ENCODE results near the gene FASN.
A peak's percentile ranks its signal among the peaks of the same experiment; 100 is the strongest.

FASN gene

DNA sequence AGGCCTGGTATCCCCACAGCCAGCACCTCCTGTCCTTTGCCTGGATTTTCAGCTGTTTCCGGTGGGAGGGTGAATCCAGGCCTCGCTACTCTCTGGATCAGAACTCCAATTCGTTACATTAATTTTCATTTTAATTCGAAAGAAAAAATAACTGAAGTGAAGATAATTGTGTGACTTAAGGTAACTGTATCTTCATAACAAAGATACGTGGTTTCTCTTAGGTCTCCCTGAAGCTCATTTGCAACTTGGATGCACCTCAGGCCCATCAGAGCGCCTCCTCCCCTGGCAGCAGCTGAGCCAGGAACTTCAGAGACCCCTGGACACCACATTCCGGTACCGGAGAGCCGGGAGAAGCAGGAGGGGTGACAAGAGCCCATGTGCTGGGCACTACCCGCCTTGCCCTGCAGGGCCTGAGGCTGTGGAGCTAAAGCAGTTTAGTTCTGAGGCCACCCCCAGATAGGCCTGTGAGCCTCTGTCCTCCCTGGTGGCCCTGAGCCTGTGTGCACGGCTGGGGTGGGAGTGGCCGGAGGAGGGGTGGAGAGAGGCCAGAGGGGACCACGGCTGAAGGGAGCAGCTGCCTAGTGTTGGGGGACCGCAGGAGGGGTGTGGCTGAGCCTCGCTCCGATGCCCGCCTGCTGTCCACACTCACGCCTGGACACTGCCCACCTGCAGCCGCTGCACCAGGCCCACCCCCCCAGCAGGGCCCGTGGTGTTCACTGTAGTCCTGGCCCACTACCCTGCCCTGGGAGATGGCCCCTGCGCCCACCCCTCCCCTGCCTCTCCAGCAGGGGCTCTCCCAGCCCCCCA is 21.0 kb downstream of the FASN start:
- DNase-seq (ENCODE audit: low read depth) = no peak
- no peak overlapping the region for H3K4me3 ChIP-seq (ENCODE audit: low read length)
- TF ChIP-seq, protein P1, sequence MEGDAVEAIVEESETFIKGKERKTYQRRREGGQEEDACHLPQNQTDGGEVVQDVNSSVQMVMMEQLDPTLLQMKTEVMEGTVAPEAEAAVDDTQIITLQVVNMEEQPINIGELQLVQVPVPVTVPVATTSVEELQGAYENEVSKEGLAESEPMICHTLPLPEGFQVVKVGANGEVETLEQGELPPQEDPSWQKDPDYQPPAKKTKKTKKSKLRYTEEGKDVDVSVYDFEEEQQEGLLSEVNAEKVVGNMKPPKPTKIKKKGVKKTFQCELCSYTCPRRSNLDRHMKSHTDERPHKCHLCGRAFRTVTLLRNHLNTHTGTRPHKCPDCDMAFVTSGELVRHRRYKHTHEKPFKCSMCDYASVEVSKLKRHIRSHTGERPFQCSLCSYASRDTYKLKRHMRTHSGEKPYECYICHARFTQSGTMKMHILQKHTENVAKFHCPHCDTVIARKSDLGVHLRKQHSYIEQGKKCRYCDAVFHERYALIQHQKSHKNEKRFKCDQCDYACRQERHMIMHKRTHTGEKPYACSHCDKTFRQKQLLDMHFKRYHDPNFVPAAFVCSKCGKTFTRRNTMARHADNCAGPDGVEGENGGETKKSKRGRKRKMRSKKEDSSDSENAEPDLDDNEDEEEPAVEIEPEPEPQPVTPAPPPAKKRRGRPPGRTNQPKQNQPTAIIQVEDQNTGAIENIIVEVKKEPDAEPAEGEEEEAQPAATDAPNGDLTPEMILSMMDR (IDR thresholded peaks at IDR 0.05; ENCODE audit: insufficient read depth, low read depth, low read length, missing control alignments) = no peak

DNA sequence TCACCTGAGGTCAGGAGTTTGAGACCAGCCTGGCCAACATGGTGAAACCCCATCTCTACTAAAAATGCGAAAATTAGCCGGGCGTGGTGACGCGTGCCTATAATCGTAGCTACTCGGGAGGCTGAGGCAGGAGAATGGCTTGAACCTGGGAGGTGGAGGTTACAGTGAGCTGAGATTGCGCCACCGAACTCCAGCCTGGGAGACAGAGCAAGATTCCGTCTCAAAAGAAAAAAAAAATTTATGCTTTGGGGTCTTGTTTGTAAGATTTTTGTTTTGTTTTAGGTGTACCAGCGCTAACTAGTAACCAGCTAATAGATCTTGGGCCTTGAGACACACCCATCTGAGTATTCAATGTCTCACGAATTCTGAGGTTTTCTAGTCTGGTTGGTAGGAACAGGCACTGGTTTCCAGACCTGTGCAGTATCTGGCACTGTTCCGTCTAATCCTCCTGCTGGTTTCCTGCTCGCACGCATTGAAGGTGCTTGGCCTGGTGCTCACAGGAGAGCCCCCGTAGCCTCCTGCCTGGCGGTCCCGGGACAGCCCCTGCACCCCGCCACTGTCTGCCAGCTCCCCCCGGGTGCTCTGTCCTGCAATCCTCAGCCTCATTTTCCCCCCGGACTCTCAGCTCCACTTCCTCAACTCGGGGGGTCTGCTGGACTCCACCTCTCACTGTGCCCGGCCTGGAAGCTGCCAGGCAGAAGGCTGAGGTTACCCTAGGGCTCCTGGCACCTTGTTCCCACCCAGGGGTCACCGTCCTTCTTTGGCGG is 21.8 kb downstream of the FASN start:
- no peak overlapping the region for H3K4me3 ChIP-seq (ENCODE audit: low read length)
- TF ChIP-seq, protein P1 (IDR thresholded peaks at IDR 0.05; ENCODE audit: insufficient read depth, low read depth, low read length, missing control alignments) = no peak
- peak; percentile 55 for DNase-seq (ENCODE audit: low read depth)

DNA sequence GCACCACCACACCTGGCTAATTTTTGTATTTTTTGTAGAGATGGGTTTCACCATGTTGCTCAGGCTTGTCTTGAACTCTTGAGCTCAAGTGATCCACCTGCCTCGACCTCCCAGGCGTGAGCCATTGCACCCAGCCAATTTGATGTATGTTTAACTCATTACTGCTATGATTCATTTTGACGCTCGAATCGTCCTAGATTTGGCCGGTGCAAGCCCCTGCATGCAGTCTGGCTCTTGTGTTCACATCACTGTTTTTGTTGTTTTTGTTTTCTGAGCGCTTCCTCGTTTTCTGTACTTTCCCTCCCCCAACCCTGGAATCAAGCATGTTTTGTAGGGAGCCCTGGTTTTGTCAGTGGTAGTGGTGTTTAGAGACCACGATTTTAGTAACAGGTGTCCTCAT is 24.6 kb downstream of the FASN start:
- H3K4me3 ChIP-seq (ENCODE audit: low read length) = no peak overlapping the region
- peak; percentile 82 for DNase-seq (ENCODE audit: low read depth)
- TF ChIP-seq, protein P1 (IDR thresholded peaks at IDR 0.05; ENCODE audit: insufficient read depth, low read depth, low read length, missing control alignments) = no peak

DNA sequence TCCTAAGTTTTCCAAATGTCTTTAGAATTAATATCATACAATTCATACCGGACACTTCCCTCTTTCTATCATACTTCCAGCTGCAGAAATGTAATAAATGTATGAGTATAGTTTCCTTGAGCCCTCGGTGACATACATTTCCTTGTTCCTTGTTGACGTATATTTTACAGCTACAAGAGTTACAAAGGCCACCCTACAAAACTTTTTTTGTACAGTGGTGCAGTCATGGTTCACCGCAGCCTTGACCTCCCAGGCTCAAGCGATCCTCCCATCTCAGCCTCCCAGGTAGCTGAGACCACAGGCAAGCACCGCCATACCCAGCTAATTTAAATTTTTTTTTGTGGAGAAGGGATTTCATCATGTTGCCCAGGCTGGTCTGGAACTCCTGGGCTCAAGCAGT is 25.2 kb downstream of the FASN start:
- no peak for DNase-seq (ENCODE audit: low read depth)

DNA sequence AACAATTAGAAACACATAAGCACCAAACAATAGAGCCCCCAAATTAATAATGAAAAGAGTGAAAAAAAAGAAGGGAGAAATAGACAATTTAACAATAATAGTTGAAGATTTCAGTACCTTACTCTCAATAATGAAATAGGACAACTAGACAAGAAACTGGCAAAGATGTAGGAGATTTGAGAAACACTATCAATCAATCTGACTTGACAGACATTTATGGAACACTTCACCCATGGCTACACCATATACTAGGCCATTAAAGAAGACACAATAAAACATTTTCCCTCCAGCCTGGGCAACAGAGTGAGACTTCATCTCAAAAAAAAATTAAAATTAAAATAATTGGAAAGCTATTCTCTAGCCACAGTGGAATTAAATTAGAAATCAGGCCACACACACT is 27.4 kb downstream of the FASN start:
- TF ChIP-seq, protein P1 (IDR thresholded peaks at IDR 0.05; ENCODE audit: insufficient read depth, low read depth, low read length, missing control alignments) = no peak

More for the DNA sequence above, 25.2 kb downstream of the FASN start:
- TF ChIP-seq, protein P1 (IDR thresholded peaks at IDR 0.05; ENCODE audit: insufficient read depth, low read depth, low read length, missing control alignments) = no peak
- H3K4me3 ChIP-seq (ENCODE audit: low read length) = no peak overlapping the region

DNA sequence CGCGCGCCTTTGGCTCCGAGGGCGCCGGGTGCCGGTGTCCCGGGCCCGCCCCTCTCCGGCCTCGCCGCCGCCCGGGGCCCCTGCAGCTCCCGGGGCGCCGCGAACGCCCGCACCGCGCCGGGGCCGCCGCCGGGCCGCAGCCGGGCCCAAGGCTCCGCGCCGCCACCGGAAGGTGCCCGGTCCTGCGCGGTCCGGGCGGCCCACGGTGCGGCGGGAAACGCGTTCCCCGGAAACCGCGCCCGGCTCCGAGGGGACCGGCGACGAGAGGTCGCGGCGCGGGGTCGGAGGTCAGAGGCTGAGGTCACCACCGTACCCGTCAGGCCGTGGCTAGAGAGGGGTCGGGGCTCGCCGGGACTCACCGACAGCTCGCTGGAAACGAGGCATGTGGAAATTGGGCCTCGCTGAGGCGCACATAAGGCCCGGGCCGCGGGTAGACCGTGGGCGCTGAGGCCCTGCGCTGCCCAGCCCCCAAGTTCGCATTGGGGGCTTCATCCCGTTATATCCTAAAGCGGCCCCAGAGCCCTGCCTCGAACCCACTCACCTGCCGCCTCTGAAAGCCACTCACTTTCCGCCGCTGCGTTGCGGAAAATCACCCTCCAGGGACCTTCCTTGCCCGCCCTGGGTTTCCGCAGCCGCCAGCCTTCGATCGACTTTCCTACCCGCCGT is 32.3 kb downstream of the FASN start, which contains the start of gene DUS1L:
TSS of gene DUS1L (minus strand) at position 167 of the 666 bp plus-strand sequence. CDS start 745 bp downstream, outside the sequence.
- peak within 1 kb of the TSS; percentile 83 for H3K4me3 ChIP-seq (ENCODE audit: low read length)
- peak; percentile 56 for DNase-seq (ENCODE audit: low read depth)
- TF ChIP-seq, protein P1 (IDR thresholded peaks at IDR 0.05; ENCODE audit: insufficient read depth, low read depth, low read length, missing control alignments) = no peak

More for the DNA sequence above, 27.4 kb downstream of the FASN start:
- no peak overlapping the region for H3K4me3 ChIP-seq (ENCODE audit: low read length)
- no peak for DNase-seq (ENCODE audit: low read depth)

All from epithelial cell of esophagus (primary cell).